Left colon (tissue), 2 donors: ENCODE results near the gene CST6. TPM values are rescaled to one million over a fixed set of nuclear protein-coding genes. Genes with fewer than 3 reads are reported as not detected.
A peak's percentile ranks its signal among the peaks of the same experiment; 100 is the strongest.

ENCODE experiments used
- ATAC-seq: fragments of 200-7000 bp; cut with Tn5 transposase; one replicate; pipeline ENCODE4 v1.9.1; 2020; ENCODE audit warnings: mild to moderate bottlenecking, moderate library complexity
- DNase-seq, 2 donors: peaks; one replicate each; pipeline ENCODE4 v3.0.0-alpha.2; 2020
- intact Hi-C, 2 donors: fragments of 100-400 bp; cut with DNase I in 1 of 2; cut with micrococcal nuclease in 1 of 2; formaldehyde crosslinking; loops; one replicate each; pipeline versions ENCODE4 v1.11.2 to v1.14.0; 2022; cut with DNase I, micrococcal nuclease
- long read RNA-seq: library from polyadenylated mRNA; unstranded; transcript quantifications from one replicate; pipeline ENCODE4 v2.0.0, GENCODE V29; 2021
- total RNA-seq, 2 donors: library from RNA; stranded (reverse); fragmentation: NEBNext Ultra II Directional; extraction: Animal tissue kit (Norgen Biotek cat#: 25700); gene quantifications; one replicate each; pipeline ENCODE4 v1.2.1, GENCODE V29; 2021
- donor health status: DM: no; HTN: no; CAD: no.
- donor health status: DM: yes; HTN: yes; CAD: no.

The CST6 gene, protein sequence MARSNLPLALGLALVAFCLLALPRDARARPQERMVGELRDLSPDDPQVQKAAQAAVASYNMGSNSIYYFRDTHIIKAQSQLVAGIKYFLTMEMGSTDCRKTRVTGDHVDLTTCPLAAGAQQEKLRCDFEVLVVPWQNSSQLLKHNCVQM
- total RNA-seq, result not detected
- long read RNA-seq, result 0 reads

DNA sequence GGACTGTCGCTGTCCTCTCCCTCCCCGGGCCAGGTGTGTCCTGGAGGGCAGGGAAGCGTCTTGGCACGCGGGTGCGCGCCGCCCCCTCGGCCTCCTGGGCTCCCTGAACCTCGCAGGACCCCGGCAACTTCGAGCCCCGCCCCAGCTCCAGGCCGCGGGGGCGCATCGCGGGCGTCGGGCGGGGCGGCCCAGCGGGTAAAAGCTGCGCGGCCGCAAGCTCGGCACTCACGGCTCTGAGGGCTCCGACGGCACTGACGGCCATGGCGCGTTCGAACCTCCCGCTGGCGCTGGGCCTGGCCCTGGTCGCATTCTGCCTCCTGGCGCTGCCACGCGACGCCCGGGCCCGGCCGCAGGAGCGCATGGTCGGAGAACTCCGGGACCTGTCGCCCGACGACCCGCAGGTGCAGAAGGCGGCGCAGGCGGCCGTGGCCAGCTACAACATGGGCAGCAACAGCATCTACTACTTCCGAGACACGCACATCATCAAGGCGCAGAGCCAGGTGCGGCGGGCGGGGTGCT is at the start of gene CST6:
Gene CST6, plus strand, starts transcription at position 224 of the 519 bp plus-strand sequence. Its CDS starts 37 bp downstream, at position 261.
- intact Hi-C loops, result no loop called here
- ATAC-seq (peak; percentile 29), DNase-seq (no peak)

DNA sequence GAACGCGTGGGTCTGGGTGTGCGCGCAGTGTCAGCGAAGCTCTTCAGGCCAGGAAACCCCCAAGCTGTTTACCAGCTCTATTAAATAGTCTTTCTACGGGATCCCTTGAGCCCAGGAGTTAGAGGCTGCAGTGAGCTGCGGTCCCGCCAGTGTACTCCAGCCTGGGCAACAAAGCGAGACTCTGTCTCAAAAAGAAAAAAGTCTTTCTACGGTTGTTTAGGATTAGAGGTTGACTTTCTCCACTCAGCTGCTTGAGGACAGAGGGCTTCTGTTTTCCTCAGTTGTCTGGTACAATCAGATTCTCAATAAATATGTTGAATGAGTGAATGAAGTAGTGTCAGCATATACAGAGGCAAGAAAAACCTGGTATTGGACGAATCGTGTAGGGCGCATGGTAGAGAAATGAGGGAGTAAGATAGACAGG is 49.7 kb upstream of the CST6 start:
- intact Hi-C loops, result loop anchor here in 1 of 2 donors (5.0 kb wide), 1 partner anchor 75 kb away; the partner anchor contains the start of gene FIBP
- ATAC-seq (peak; percentile 26), DNase-seq (no peak)

- ATAC-seq (no peak), DNase-seq (no peak)
- intact Hi-C loops, result loop anchor here in 1 of 2 donors (5.0 kb wide), 1 partner anchor 78 kb away; the partner anchor contains the start of gene FIBP
Observed at GRCh38 chr11:65964906-65965305, 46.9 kb upstream of the CST6 start.

DNA sequence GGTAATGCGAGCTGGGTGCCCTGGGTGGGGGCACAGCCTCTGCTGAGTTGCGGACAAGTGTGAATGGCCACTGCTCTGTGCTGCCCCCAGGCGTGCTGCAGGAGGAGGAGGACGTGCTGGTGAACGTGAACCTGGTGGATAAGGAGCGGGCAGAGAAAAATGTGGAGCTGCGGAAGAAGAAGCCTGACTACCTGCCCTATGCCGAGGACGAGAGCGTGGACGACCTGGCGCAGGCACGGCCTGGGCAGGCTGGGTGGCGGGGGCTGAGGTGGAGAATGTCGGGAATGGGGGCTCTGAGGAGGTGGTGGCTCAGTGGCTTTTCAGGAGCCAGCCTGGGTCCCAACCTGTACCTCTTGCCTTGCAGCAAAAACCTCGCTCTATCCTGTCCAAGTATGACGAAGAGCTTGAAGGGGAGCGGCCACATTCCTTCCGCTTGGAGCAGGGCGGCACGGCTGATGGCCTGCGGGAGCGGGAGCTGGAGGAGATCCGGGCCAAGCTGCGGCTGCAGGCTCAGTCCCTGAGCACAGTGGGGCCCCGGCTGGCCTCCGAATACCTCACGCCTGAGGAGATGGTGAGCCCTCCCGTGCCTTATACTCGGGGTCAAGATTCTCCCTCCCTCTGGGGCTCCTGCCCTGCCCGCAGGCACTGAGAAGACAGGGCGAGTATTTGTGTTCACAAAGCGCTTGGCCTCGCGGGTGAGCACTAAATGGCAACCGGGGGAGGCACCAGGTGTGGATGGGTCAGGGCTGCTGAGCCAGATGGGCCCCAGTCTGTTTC is 45.6 kb upstream of the CST6 start:
- intact Hi-C loops, result no loop called here
- ATAC-seq (no peak), DNase-seq (no peak)

- ATAC-seq (no peak), DNase-seq (no peak)
- intact Hi-C loops, result no loop called here
Observed at GRCh38 chr11:65967329-65967934, 44.4 kb upstream of the CST6 start.

- intact Hi-C loops, result no loop called here
- no peak for DNase-seq
- ATAC-seq, result peak; percentile 26
Observed at GRCh38 chr11:65968600-65969482, 43.0 kb upstream of the CST6 start.

DNA sequence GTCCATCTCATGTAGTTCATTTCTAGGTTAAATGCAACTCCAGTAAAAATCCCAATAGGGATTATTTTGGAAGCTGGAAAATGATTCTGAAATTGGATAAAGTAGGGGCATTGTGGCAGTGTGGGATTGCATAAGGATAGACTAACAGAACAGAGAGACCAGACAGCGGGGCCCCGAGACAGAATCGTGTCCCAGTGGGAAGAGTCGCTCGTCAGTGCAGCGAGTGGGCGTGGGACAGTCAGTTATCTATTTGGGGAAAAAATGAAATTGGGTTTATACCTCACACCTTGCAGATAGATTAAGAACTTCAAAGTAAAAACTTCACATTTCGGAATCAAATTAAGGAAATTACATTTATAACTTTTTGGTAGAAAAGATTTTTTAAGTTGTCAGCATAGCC is 39.7 kb upstream of the CST6 start:
- intact Hi-C loops, result no loop called here
- no peak for DNase-seq
- ATAC-seq, result no peak

- intact Hi-C loops, result no loop called here
- no peak for DNase-seq
- ATAC-seq, result no peak
Observed at GRCh38 chr11:65973439-65974110, 38.2 kb upstream of the CST6 start.

DNA sequence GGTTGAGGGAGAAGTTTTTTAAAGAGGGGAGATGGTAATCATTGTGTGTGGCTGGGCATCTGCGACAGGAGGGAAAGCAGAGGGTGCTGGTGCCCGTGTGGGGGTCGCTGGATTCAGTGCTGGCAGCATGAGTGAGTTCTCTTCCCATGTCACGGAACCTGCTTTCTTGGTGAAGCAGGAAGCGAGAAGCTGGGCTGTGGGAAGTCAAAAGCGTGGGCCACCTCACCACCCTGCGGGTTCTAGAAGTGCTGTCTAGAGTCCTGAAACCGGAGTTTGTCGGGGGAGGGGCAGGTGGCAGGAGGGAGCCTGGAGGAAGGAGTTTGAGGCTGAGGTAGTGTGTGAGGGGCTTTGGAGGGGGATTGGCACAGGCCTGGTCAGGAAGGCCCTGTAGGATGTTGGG is 36.0 kb upstream of the CST6 start:
- peak; percentile 3 for ATAC-seq
- intact Hi-C loops, result no loop called here
- no peak for DNase-seq

DNA sequence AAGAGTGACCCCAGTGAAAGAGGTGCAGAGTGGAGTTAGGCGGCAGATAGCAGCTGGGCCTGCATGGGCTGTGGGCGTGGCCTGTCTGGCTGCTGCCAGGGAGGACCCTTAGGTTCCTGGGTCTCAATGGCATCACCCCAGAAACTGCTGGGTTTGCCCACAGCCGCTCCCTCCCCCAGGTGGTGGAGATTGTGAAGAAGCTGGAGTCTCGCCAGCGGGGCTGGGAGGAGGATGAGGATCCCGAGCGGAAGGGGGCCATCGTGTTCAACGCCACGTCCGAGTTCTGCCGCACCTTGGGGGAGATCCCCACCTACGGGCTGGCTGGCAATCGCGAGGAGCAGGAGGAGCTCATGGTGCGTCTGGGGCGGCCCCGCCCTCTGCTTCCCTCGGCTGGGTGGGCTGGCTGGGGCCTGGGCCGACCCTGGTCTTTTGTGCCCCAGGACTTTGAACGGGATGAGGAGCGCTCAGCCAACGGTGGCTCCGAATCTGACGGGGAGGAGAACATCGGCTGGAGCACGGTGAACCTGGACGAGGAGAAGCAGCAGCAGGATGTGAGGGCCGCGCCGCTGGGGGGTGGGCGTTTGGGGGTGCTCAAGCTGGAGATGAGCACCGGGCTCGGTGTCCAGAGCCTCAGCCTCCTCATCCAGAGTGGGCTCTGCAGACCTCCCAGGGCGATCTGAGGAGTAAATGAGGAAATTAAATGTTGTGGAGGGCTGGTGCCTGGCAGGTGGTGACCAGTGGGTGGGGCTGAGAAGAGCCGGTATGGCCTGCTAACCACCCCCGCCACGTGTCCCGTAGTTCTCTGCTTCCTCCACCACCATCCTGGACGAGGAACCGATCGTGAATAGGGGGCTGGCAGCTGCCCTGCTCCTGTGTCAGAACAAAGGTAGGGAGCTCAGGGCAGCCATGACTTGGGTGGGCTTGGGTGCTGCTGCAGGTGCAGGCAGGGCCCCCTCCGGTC is 35.3 kb upstream of the CST6 start:
- no peak for ATAC-seq
- intact Hi-C loops, result no loop called here
- DNase-seq, result no peak

- intact Hi-C loops, result no loop called here
- no peak for DNase-seq
Observed at GRCh38 chr11:65977621-65978390, 34.0 kb upstream of the CST6 start.

GRCh38 chr11:65978391-65979238 is 33.2 kb upstream of the CST6 start:
- DNase-seq (no peak), ATAC-seq (no peak)
- intact Hi-C loops, result no loop called here

More at GRCh38 chr11:65977621-65978390, 34.0 kb upstream of the CST6 start:
- ATAC-seq, result no peak

DNA sequence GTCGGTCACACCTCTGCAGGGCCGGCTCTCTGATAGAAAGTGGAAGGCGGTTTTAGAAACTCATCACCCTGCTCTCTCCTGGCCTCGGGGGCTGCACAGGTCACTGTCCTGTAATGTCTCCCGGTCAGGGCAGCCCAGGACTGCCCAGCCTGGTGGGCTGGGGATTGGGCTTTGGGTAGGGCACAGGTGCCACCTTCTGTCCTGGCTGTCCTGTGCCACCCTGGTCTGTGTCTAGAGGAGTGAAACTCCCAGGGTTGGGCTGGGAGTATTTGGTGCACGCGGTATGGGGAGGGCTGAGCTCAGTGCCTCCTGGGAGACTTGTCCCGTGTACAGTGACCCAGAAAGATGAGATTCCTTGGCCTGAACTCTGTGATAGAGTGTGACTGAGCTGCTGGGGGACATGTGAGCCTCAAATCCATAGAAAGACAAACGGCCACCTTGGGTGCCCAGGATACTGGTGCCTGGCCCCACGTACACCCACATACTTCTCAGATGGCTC is 32.5 kb upstream of the CST6 start:
- DNase-seq, result no peak
- ATAC-seq, result peak; percentile 13
- intact Hi-C loops, result no loop called here

- DNase-seq (no peak), ATAC-seq (peak; percentile 20)
- intact Hi-C loops, result loop anchor here in 1 of 2 donors (10.0 kb wide), 1 partner anchor 96 kb away; the partner anchor contains the start of gene FIBP
Observed at GRCh38 chr11:65981101-65981740, 30.6 kb upstream of the CST6 start.
